Heart left ventricle (tissue), 16 donors: ENCODE measurements around the gene MIER1. TPM values are rescaled to one million over a fixed set of nuclear protein-coding genes. Genes with fewer than 3 reads are reported as not detected.
"Not testable (repeated sequence)": the region's sequence is repeated elsewhere in the genome, so short reads cannot be mapped to it uniquely, and the experiment has no call there.

Experiments
- ATAC-seq, 4 donors: fragments of 200-7000 bp; cut with Tn5 transposase; one replicate each; pipeline ENCODE4 v1.9.1; 2020 to 2022; ENCODE audit warnings: moderate library complexity in 4 of 4, mild to moderate bottlenecking in 3 of 4, moderate number of reproducible peaks in 1 of 4
- DNase-seq, 5 donors: peaks; one replicate each; pipeline ENCODE4 v3.0.0-alpha.2; 2020
- H3K27ac ChIP-seq, 12 donors: fragments of 200-600 bp; sonication (generic) in 4 of 12; one replicate each; pipeline versions ENCODE4 v1.5.0 to v1.8.0; 2016 to 2022; ENCODE audit warnings: mild to moderate bottlenecking in 2 of 12
- H3K27me3 ChIP-seq, 9 donors: fragments of 200-600 bp; sonication (generic) in 2 of 9; one replicate each; pipeline versions ENCODE4 v1.5.1 to v1.8.0; 2016 to 2022; ENCODE audit warnings: mild to moderate bottlenecking in 3 of 9
- H3K36me3 ChIP-seq, 9 donors: fragments of 200-600 bp; sonication (generic) in 2 of 9; one replicate each; pipeline versions ENCODE4 v1.5.0 to v1.8.0; 2018 to 2022; ENCODE audit warnings: mild to moderate bottlenecking in 2 of 9
- H3K4me1 ChIP-seq, 12 donors: fragments of 200-600 bp; sonication (generic) in 4 of 12; one replicate each; pipeline versions ENCODE4 v1.5.0 to v1.8.0; 2016 to 2022; ENCODE audit warnings: mild to moderate bottlenecking in 3 of 12
- H3K4me3 ChIP-seq, 12 donors: fragments of 200-600 bp; sonication (generic) in 4 of 12; one replicate each; pipeline versions ENCODE4 v1.5.0 to v1.8.0; 2017 to 2022; ENCODE audit warnings: mild to moderate bottlenecking in 9 of 12, moderate library complexity in 4 of 12
- H3K9me3 ChIP-seq, 12 donors: fragments of 200-600 bp; sonication (generic) in 4 of 12; one replicate each; pipeline versions ENCODE4 v1.5.0 to v1.8.0; 2016 to 2022; ENCODE audit warnings: mild to moderate bottlenecking in 1 of 12
- CTCF ChIP-seq, 12 donors: fragments of 200-600 bp; sonication (generic) in 4 of 12; IDR thresholded peaks; one replicate each; pipeline versions ENCODE4 v1.5.0 to v1.8.0; 2018 to 2022; ENCODE audit warnings: antibody characterized with exemption in 12 of 12, mild to moderate bottlenecking in 5 of 12
- POLR2A ChIP-seq, 2 donors: fragments of 450-650 bp; IDR thresholded peaks; one replicate each; pipeline ENCODE4 v1.6.1; 2017; ENCODE audit warnings: antibody characterized with exemption in 2 of 2, mild to moderate bottlenecking in 2 of 2, moderate library complexity in 2 of 2
- WGBS, 4 donors: extraction: QIAGEN DNeasy Blood & Tissue Kit in 2 of 4; methylation state at CpG; one replicate each; pipeline versions ENCODE4 v1.1.5 to v1.1.7; 2013 to 2018; 5-methylcytosine and 5-hydroxymethylcytosine counted together
- intact Hi-C, 10 donors: fragments of 100-400 bp; cut with DNase I; formaldehyde crosslinking; loops; one replicate each; pipeline versions ENCODE4 v1.11.1 to v1.14.2; 2022
- polyA plus RNA-seq, 2 donors: library from polyadenylated mRNA; stranded (reverse); fragments of 200-250 nt; gene quantifications; one replicate each; pipeline ENCODE4 v1.2.3, GENCODE V29; 2013
- total RNA-seq, 9 donors: library from RNA; depleted of rRNA in 2 of 9; stranded (reverse); fragments of >200 nt in 2 of 9; fragmentation: NEBNext Ultra II Directional in 3 of 9; extraction: Animal tissue kit (Norgen Biotek cat#: 25700) in 3 of 9; gene quantifications; one replicate each; pipeline versions ENCODE4 v1.1.0 to v1.2.4, GENCODE V29; 2016 to 2023
- donor health status: ischemic (EF 13 %, LVEDD 7.1; RV severe dilation, severe dysfunction).
- donor health status: healthy with polysubstance abuse.
- donor health status: DM: no; HTN: yes; CAD: no.
- donor health status: DM: no; HTN: no; CAD: no.
- donor health status: ischemic (EF 25% LVEDD 6.9; RV normal size, moderate dysfunction).
- donor health status: ischemic (EF 25% LVEDD 5.7; RV mildly dilated, moderate dysfunction).
- donor health status: healthy.
- donor health status: DM: yes; HTN: yes; CAD: no.
- donor health status: ischemic (EF 35%, LVEDD 5.7; RV mildly dilated, moderate dysfunction).
- donor health status: nonischemic (EF 11% LVEDD 7.7; RV severe dilation, severe dysfunction).
- donor health status: DM: yes; HTN: yes; CAD: no.
- donor health status: PGD.
- donor health status: ischemic (EF 29% LVEDD 5.4; RV normal size, mild dysfunction).
- donor health status: nonischemic (EF 23%, LVEDD 6.1; RV moderate dilation, normal function).

The MIER1 gene
- total and polyA plus RNA-seq, 11 donors, result 7.3 to 23.8 (median 18.7) TPM

GRCh38 chr1:66951513-66951912 lies 26.7 kb downstream of the MIER1 start:
- WGBS, 4 donors, result 93 to 95% (median 94%) methylated on average over 6 of the region's 6 CpGs
- H3K36me3 ChIP-seq, result peaks cover 0 to 100% (median 91%) of the 10 kb centered on the region in 9 donors
- ATAC-seq (no peak), DNase-seq (no peak)
- TF ChIP-seq POLR2A (IDR thresholded peaks at IDR 0.05) (no peak), CTCF (IDR thresholded peaks at IDR 0.05) (no peak)
- H3K4me3 ChIP-seq, result no peak overlapping the region
- no peaks in the 10 kb centered on the region for H3K27me3 ChIP-seq
- H3K27ac ChIP-seq, result no peak overlapping the region
- intact Hi-C loops, result no loop called here
- no peaks in the 10 kb centered on the region for H3K9me3 ChIP-seq
- H3K4me1 ChIP-seq, result peaks cover 0 to 9% (median 4%) of the 10 kb centered on the region in 12 donors

GRCh38 chr1:66954208-66954607 lies 29.4 kb downstream of the MIER1 start:
- 82 to 90% (median 88%) methylated on average over 4 of the region's 4 CpGs for WGBS, 4 donors
- H3K4me3 ChIP-seq, result no peak overlapping the region

GRCh38 chr1:66957938-66958337 lies 33.1 kb downstream of the MIER1 start:
- intact Hi-C loops, result no loop called here
- no peak for DNase-seq
- Histone ChIP-seq H3K4me3 (no peak overlapping the region), H3K27me3 (no peaks in the 10 kb centered on the region), H3K27ac (no peak overlapping the region), H3K36me3 (peaks cover 0 to 99% (median 91%) of the 10 kb centered on the region in 9 donors), H3K4me1 (peaks cover 0 to 3% (median 0%) of the 10 kb centered on the region in 12 donors), H3K9me3 (no peaks in the 10 kb centered on the region)
- no peak for ATAC-seq
- WGBS, 4 donors, result 92 to 97% (median 94%) methylated on average over 3 of the region's 3 CpGs
- no peak for TF ChIP-seq CTCF (IDR thresholded peaks at IDR 0.05)
- TF ChIP-seq POLR2A (IDR thresholded peaks at IDR 0.05), result no peak

More at GRCh38 chr1:66954208-66954607, 29.4 kb downstream of the MIER1 start:
- Histone ChIP-seq H3K4me1 (peaks cover 0 to 2% (median 0%) of the 10 kb centered on the region in 12 donors), H3K9me3 (no peaks in the 10 kb centered on the region), H3K36me3 (peaks cover 0 to 100% (median 90%) of the 10 kb centered on the region in 9 donors), H3K27me3 (no peaks in the 10 kb centered on the region), H3K27ac (no peak overlapping the region)
- intact Hi-C loops, result no loop called here
- no peak for TF ChIP-seq CTCF (IDR thresholded peaks at IDR 0.05)
- ATAC-seq (no peak), DNase-seq (no peak)

GRCh38 chr1:66966188-66966873 lies 41.5 kb downstream of the MIER1 start:
- WGBS, 4 donors, result 93 to 98% (median 95%) methylated on average over 6 to 7 of the region's 7 CpGs
- DNase-seq, H3K27ac ChIP-seq, H3K4me1 ChIP-seq, ATAC-seq, intact Hi-C loops, H3K27me3 ChIP-seq, H3K4me3 ChIP-seq: not testable (repeated sequence)
- Histone ChIP-seq H3K9me3 (peaks cover 0 to 14% (median 0%) of the 10 kb centered on the region in 12 donors), H3K36me3 (peaks cover 0 to 99% (median 96%) of the 10 kb centered on the region in 9 donors)
